NCI-H2227 treated with DMSO at 0.1 percent for 48 hours (cell line): ENCODE data around the gene FNDC3B.
A peak's percentile ranks its signal among the peaks of the same experiment; 100 is the strongest.

Experiments
- DNase-seq: peaks from one replicate; lab custom pipeline; 2025; lab: John Stamatoyannopoulos, UW

Gene FNDC3B

DNA sequence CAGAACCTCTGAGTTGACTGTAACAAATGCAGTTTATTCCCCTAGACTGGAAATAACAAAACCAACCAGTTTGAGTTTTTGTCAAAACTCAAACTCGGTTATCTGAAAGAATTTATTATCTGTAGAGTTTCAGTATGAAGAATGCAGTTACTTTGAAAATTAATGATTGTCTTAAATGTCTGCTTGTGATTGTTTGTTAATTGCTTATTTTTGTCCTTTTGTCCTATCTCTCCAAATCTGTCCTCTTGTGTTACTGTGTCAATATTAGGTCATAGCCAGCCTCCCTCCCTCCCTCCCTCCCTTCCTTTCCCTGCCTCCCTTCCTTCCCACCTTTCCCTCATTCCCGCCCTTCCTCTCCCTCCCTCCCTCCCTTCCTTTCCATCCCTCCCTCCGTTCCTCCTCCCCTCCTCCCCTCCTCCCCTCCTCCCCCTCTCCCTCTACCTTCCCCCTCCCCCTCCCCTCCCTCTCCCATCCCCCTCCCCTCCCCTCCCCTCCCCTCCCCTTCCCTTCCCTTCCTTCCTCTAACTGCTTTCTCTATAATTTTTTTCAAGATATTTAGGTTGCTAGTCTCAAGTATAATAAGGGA is 153.5 kb downstream of the FNDC3B start:
- no peak for DNase-seq

GRCh38 chr3:172193436-172193835 is 154.1 kb downstream of the FNDC3B start:
- no peak for DNase-seq

- no peak for DNase-seq
These were observed 155.5 kb downstream of the FNDC3B start for GRCh38 chr3:172194702-172195406.

DNA sequence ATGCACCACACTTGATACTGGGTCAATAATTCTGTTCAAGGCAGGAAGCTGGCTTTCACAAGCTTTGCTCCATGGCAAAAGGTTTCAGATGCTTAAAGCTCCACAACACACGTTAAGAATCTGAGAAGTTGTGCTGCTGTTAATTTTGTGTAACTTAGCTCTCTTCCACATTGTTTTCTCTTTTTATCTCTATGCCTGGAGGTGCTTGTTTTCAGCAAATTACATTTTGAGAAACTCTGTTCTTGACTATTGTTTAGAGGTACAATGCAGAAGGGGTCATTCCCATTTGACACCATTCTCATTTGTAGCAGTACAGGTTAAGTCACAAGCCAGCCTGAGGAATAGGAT is 156.0 kb downstream of the FNDC3B start:
- DNase-seq, result no peak

GRCh38 chr3:172197344-172197743 is 158.0 kb downstream of the FNDC3B start:
- DNase-seq, result no peak

DNA sequence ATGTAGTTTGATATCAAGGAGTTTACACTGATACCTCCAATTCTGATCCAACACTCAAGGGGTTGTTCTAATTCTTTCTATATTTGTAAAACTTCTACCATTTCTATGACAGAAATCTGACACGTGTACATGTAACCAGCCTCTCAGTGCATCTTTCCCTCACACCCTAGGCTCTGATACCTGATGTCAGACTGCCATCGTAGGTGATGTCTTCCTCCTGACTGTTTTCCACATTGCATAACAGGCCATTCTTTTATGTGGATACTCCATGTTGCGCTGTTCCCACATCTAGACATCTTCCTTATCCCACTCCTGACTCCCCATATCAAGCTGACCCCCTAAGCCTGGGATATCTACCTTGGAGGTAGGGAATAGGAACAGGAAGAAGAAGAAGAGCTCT is 159.1 kb downstream of the FNDC3B start:
- DNase-seq, result no peak

DNA sequence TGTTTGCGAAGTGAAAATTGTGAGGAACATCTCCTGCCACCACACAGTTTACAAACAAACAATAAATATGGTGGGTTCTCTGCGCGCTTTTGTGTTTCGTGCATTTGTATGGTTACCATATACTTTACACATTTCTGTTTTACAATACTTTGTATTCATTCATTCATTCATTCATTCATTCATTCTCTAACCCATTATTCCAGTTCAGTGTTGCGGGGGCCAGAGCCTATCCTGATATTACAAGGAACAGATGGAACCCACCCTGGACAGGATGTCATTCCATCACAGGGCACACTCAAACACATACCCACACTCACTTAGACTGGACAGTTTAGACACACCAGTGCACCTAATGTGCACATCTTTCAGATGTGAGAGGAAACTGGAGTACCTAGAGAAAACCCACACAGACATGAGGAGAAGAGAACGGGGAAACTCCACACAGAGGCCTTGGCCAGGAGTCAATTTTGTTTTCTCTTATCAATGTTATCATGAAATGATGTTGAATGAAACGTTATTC is 160.5 kb downstream of the FNDC3B start:
- DNase-seq, result no peak

DNA sequence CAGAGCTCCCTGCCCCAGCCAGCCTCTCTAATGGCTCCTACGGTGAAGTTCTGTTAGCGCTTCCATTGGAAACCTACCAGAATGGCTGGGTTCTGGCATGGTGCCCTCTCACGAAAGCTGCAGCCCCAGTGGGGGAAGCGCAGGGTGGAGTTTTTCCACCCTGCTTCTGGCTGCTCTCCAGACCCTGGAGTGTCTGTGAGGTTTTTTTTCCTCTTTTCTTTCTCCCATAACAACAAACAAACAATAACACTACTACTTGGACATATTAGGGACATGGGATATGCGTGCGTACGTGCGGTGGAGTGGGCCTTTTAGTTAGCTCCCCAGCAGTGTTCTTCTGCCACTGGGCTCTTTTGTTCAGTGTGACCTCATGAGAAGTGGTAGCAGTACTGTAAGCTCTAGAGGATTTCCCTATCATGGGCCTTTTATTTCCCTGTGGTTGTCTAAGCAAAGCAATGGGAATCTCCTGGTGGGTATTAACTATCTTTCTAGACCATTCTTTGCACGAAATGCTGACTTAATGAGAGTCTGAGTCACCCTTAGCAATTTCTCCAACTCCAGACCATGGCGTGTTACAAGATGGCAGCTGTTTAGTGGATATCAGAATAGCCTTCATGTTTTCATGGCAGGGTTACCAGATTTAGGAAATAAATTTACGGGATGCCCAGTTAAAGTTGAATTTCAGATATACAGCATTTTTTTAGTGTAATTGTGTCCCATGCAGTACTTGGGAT is 161.9 kb downstream of the FNDC3B start:
- peak; percentile 35 for DNase-seq

DNA sequence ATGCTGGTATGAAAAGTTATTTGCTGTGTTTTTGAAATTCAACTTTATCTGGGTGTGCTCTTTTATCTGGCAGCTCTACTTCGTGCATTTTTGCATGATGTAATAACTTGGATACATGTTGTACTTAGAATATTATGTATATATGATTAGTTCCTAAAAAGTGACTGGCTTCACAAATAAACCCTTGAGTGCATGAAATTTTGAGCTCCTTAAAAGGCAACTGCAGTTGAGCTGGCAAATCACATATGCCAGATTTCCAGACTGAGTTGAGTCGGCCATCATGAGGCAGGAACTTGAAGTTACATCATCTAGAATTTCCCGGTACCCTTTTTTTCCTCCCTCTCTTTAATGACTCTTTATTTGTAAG is 162.5 kb downstream of the FNDC3B start:
- no peak for DNase-seq

DNA sequence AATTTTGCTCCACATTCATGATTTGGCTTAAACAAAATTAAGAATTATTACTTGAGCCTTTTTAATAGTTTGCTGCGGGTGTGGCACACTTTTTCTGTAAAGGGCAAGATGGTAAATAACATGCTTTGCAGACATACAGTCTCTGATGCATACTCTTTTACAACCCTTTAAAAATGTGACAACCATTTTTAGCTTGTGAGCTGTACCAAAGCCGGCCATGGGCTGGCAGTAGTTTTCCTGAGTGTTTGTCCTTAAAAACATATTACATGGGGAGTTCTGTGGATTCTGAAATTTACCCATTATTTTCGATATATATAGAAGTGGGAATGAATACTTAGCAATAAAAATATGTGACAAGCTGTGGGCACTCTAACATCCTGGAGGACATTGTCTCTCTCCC is 163.4 kb downstream of the FNDC3B start:
- DNase-seq, result no peak

DNA sequence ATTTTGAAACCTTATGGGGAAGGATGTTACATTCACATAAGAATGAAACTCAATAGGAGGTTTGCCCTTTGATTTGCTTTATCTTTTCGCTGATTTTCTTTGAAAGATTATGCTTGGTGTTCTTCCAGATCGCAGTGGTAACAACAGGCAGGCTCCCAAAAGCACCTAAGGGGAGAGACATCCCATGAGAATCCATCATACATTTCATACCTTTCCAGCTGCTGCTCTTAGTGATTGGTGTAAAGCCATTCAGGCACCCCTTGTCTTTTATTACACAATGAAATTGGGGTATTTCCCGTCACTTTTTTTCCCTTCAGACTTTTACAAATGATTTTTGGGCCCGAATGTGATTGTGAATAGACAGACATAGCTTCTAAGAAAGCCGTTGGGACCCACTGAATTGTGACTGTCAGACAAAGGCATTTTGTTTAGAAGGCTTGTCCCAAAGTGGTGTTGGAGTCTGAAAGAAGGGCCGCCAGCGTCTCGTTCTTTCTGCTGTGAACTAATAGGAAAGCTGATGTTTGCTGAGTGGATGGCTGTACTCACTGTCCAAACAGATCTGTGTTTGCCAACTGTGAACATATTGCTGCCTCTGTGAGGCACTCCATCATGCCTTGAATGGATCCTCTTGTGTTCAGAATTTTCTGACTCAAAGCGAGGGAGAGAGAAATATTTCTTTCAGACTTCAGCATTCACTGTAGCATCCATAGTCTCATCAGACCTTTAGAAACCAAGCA is 164.3 kb downstream of the FNDC3B start:
- no peak for DNase-seq

DNA sequence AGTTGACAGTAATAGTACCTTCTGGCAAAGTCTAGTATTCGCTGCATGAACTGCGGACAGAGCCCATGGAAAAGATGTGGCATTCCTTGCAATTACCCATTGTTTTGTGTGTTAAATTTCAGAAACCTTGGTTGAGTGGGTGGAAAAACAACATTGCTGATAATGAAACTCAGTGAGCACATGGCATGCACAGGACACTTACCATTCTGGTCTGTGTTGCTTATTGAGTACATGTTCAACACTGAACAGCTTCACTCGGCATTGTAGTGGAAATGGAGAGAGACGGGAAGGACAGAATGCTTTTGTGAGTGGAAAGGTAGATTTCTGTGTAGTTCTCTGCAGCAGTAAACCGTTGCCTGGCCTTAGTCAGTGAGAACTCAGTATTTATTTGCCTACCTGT is 165.3 kb downstream of the FNDC3B start:
- DNase-seq, result no peak

- no peak for DNase-seq
These were observed 169.4 kb downstream of the FNDC3B start for GRCh38 chr3:172208586-172209332.

- DNase-seq, result no peak
These were observed 170.2 kb downstream of the FNDC3B start for GRCh38 chr3:172209333-172210321.

GRCh38 chr3:172210355-172210754 is 171.0 kb downstream of the FNDC3B start:
- DNase-seq, result no peak

- no peak for DNase-seq
These were observed 171.7 kb downstream of the FNDC3B start for GRCh38 chr3:172211123-172211522.

- no peak for DNase-seq
These were observed 173.8 kb downstream of the FNDC3B start for GRCh38 chr3:172213200-172213599.

GRCh38 chr3:172213904-172214303 is 174.5 kb downstream of the FNDC3B start:
- peak; percentile 20 for DNase-seq

GRCh38 chr3:172216267-172216666 is 176.9 kb downstream of the FNDC3B start:
- DNase-seq, result no peak

GRCh38 chr3:172216911-172217310 is 177.5 kb downstream of the FNDC3B start:
- no peak for DNase-seq

- no peak for DNase-seq
These were observed 178.5 kb downstream of the FNDC3B start for GRCh38 chr3:172217877-172218276.
